KOPT-K1 (cell line): ENCODE data around the gene TCEA3.

ENCODE experiments used
- H3K27ac ChIP-seq: fragments of 200-600 bp; sonication (generic); 2 replicates; pipeline ENCODE4 v1.5.1; 2016; ENCODE audit warnings: antibody characterized with exemption, mild to moderate bottlenecking, low read depth, low read length; ENCODE audit not compliant: poor library complexity, severe bottlenecking
- H3K36me3 ChIP-seq: fragments of 200-600 bp; sonication (generic); 2 replicates; pipeline ENCODE4 v1.5.1; 2017; ENCODE audit warnings: antibody characterized with exemption, mild to moderate bottlenecking, low read length, moderate library complexity; ENCODE audit not compliant: insufficient read depth
- H3K9me3 ChIP-seq: fragments of 200-600 bp; sonication (generic); 2 replicates; pipeline ENCODE4 v1.5.1; 2017; ENCODE audit warnings: antibody characterized with exemption, low read length, mild to moderate bottlenecking; ENCODE audit not compliant: insufficient read depth, poor library complexity, severe bottlenecking

TCEA3 gene

GRCh38 chr1:23331713-23332112, 92.8 kb downstream of the TCEA3 start:
- Histone ChIP-seq H3K36me3 (peaks cover 99% of the 10 kb centered on the region), H3K27ac (no peak overlapping the region), H3K9me3 (no peaks in the 10 kb centered on the region)
